ENCODE data around the gene LARP1. TPM values are rescaled to one million over a fixed set of nuclear protein-coding genes. Genes with fewer than 3 reads are reported as not detected.
"Not testable (repeated sequence)": the region's sequence is repeated elsewhere in the genome, so short reads cannot be mapped to it uniquely, and the experiment has no call there.

Gene LARP1
- total RNA-seq, 1 donor from 2014 or later, result 338 TPM

GRCh38 chr5:154830596-154830995 is 75.4 kb downstream of the LARP1 start:
- intact Hi-C loops (cut with micrococcal nuclease), result no loop called here
- Mint-ChIP-seq H3K4me1 (ENCODE audit: low read depth) (peaks cover 46% of the 10 kb centered on the region), H3K9me3 (no peaks in the 10 kb centered on the region), H3K36me3 (ENCODE audit: low read depth) (peaks cover 20% of the 10 kb centered on the region), H3K27me3 (ENCODE audit: insufficient read depth) (no peaks in the 10 kb centered on the region), H3K27ac (peak overlapping the region; percentile 72), H3K4me3 (peak overlapping the region; percentile 39)
- DNase-seq (ENCODE audit: low spot score), result no peak

- Mint-ChIP-seq H3K36me3 (ENCODE audit: low read depth) (peaks cover 15% of the 10 kb centered on the region), H3K9me3 (no peaks in the 10 kb centered on the region), H3K4me1 (ENCODE audit: low read depth) (peaks cover 40% of the 10 kb centered on the region), H3K27ac (no peak overlapping the region), H3K27me3 (ENCODE audit: insufficient read depth) (no peaks in the 10 kb centered on the region), H3K4me3 (no peak overlapping the region)
- intact Hi-C loops (cut with micrococcal nuclease), result no loop called here
- DNase-seq (ENCODE audit: low spot score), result no peak
Measured at GRCh38 chr5:154831451-154831850, 76.3 kb downstream of the LARP1 start.

DNA sequence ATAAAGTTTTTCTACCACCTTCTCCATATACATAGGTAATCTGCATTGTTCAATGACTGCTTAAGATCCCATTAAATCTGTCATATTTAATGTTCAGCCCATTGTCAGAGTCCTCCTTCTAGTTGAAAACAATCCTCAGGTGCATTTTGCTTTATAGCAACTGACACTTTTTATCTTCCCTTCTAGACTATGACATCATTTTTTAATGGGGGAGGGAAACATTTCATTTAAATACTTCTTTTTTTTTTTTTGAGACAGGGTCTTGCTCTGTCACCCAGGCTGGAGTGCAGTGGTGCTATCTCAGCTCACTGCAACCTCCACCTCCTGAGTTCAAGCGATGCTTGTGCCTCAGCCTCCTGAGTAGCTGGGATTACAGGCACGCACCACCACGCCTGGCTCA is 77.6 kb downstream of the LARP1 start:
- H3K27me3 Mint-ChIP-seq (ENCODE audit: insufficient read depth); DNase-seq (ENCODE audit: low spot score); intact Hi-C loops (cut with micrococcal nuclease); H3K9me3 Mint-ChIP-seq; H3K27ac Mint-ChIP-seq; H3K4me3 Mint-ChIP-seq: not testable (repeated sequence)
- Mint-ChIP-seq H3K4me1 (ENCODE audit: low read depth) (peaks cover 35% of the 10 kb centered on the region), H3K36me3 (ENCODE audit: low read depth) (peaks cover 14% of the 10 kb centered on the region)

GRCh38 chr5:154834053-154834452 is 78.9 kb downstream of the LARP1 start:
- no peak overlapping the region for H3K4me3 Mint-ChIP-seq
- H3K36me3 Mint-ChIP-seq (ENCODE audit: low read depth), result peaks cover 16% of the 10 kb centered on the region
- no peak overlapping the region for H3K27ac Mint-ChIP-seq
- intact Hi-C loops (cut with micrococcal nuclease), result no loop called here
- no peaks in the 10 kb centered on the region for H3K9me3 Mint-ChIP-seq
- DNase-seq (ENCODE audit: low spot score), result no peak
- no peaks in the 10 kb centered on the region for H3K27me3 Mint-ChIP-seq (ENCODE audit: insufficient read depth)
- peaks cover 25% of the 10 kb centered on the region for H3K4me1 Mint-ChIP-seq (ENCODE audit: low read depth)

GRCh38 chr5:154835701-154836052 is 80.5 kb downstream of the LARP1 start:
- H3K27ac Mint-ChIP-seq; H3K4me1 Mint-ChIP-seq (ENCODE audit: low read depth); DNase-seq (ENCODE audit: low spot score); H3K9me3 Mint-ChIP-seq; intact Hi-C loops (cut with micrococcal nuclease); H3K4me3 Mint-ChIP-seq; H3K27me3 Mint-ChIP-seq (ENCODE audit: insufficient read depth): not testable (repeated sequence)
- peaks cover 12% of the 10 kb centered on the region for H3K36me3 Mint-ChIP-seq (ENCODE audit: low read depth)

- Mint-ChIP-seq H3K4me3 (no peak overlapping the region), H3K9me3 (no peaks in the 10 kb centered on the region), H3K36me3 (ENCODE audit: low read depth) (peaks cover 11% of the 10 kb centered on the region), H3K27ac (no peak overlapping the region), H3K27me3 (ENCODE audit: insufficient read depth) (no peaks in the 10 kb centered on the region), H3K4me1 (ENCODE audit: low read depth) (peaks cover 5% of the 10 kb centered on the region)
- intact Hi-C loops (cut with micrococcal nuclease), result no loop called here
- DNase-seq (ENCODE audit: low spot score), result no peak
Measured at GRCh38 chr5:154836225-154836624, 81.0 kb downstream of the LARP1 start.

DNA sequence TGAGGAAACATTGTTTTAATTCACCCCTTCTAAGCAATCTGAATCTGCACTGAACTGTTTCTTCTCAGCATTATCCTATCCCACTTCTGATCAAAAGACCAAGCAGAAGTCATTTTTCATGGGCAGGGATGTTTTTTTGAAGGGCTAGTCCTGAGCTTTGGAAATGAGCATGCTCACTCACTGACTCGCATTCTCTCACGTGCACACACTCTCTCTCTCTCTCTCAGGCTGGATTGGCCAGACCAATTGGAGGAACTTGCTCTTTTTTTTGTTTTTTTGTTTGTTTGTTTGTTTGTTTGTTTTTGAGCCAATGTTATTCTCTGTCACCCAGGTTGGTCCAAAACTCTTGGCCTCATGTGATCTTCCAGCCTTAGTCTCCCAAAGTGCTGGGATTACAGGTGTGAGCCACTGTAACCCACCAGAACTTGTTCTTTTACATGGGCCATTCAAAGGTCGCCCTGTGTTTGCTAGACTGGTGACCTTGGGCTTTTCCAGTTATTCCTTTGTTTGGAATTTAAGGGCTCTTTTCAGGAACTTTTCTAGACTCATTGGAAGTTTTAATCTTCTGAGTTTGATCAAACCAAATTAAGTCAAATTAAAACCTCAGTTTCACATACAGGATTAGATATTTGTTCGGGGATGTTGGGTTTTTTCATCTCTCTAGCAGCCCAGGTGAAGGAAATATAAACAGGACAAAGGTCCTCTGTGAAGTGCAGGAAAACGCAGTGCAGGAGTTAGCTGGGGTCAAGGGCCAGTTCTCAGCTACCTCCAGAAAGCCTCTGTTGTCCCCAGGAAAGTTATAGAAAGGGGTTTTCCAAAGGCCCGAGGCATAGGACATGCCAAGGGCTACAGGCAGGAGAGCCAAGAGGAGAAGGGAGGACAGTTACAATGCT is 82.1 kb downstream of the LARP1 start:
- intact Hi-C loops (cut with micrococcal nuclease), result no loop called here
- Mint-ChIP-seq H3K27me3 (ENCODE audit: insufficient read depth) (no peaks in the 10 kb centered on the region), H3K4me3 (no peak overlapping the region), H3K27ac (no peak overlapping the region), H3K36me3 (ENCODE audit: low read depth) (peaks cover 7% of the 10 kb centered on the region), H3K9me3 (no peaks in the 10 kb centered on the region), H3K4me1 (ENCODE audit: low read depth) (no peaks in the 10 kb centered on the region)
- no peak for DNase-seq (ENCODE audit: low spot score)

DNA sequence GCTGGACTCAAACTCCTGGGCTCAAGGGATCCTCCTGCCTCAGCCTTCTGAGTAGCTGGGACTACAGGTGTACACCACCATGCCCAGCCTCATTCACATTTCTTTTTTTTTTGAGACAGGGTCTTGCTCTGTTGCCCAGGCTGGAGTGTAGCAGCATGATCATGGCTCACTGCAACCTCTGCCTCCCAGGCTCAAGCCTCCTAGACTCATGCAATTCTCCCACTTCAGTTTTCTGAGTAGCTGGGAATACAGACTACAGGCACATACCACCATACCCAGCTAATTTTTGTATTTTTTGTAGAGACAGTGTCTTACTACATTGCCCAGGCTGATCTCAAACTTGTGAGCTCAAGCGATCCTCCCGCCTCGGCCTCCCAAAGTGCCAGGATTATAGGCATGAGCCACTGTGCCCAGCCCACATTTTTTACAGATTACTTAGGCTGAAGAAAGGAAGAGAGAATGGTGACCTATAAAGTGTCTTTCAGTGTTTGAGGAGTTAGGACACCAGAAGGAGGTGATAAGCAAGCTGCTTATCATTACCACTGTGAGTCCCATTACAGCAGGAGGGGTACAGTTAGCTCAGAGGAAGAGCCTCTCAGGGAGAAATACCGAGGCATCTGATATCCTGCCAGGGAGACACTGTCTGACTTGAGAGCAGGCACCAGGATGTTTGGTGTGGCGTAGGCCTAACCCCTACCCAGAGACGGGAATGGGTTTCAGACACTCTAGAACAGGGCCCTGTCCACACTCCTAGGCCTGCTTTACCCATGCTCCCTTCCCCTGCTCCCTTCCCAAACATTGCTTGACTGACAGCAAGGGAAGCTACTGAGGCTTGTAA is 85.5 kb downstream of the LARP1 start:
- Mint-ChIP-seq H3K36me3 (ENCODE audit: low read depth) (peaks cover 7% of the 10 kb centered on the region), H3K27me3 (ENCODE audit: insufficient read depth) (no peaks in the 10 kb centered on the region), H3K9me3 (no peaks in the 10 kb centered on the region), H3K27ac (no peak overlapping the region), H3K4me1 (ENCODE audit: low read depth) (no peaks in the 10 kb centered on the region), H3K4me3 (no peak overlapping the region)
- DNase-seq (ENCODE audit: low spot score), result no peak
- intact Hi-C loops (cut with micrococcal nuclease), result no loop called here

DNA sequence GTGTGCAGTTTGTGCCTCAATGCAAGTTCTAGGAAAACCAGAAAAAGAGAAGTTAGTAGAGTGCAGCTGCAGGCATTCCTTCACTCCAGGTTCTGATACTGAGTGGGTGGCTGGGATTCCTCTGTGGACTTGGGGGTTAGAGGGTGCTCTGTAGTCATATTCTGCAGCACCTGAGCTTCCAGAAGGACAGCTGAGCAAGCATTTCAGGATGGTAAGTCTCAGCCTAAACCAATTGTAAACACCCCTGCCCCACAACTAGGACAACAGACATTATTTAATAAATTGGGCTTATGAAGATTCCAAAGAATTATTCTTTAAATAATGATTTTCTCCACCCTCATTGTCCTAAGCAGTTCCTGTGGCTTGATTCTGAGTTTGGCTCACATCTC is 86.1 kb downstream of the LARP1 start:
- peaks cover 7% of the 10 kb centered on the region for H3K36me3 Mint-ChIP-seq (ENCODE audit: low read depth)
- H3K9me3 Mint-ChIP-seq, result no peaks in the 10 kb centered on the region
- DNase-seq (ENCODE audit: low spot score), result no peak
- no peak overlapping the region for H3K27ac Mint-ChIP-seq
- intact Hi-C loops (cut with micrococcal nuclease), result no loop called here
- H3K4me3 Mint-ChIP-seq, result no peak overlapping the region
- no peaks in the 10 kb centered on the region for H3K4me1 Mint-ChIP-seq (ENCODE audit: low read depth)
- H3K27me3 Mint-ChIP-seq (ENCODE audit: insufficient read depth), result no peaks in the 10 kb centered on the region

DNA sequence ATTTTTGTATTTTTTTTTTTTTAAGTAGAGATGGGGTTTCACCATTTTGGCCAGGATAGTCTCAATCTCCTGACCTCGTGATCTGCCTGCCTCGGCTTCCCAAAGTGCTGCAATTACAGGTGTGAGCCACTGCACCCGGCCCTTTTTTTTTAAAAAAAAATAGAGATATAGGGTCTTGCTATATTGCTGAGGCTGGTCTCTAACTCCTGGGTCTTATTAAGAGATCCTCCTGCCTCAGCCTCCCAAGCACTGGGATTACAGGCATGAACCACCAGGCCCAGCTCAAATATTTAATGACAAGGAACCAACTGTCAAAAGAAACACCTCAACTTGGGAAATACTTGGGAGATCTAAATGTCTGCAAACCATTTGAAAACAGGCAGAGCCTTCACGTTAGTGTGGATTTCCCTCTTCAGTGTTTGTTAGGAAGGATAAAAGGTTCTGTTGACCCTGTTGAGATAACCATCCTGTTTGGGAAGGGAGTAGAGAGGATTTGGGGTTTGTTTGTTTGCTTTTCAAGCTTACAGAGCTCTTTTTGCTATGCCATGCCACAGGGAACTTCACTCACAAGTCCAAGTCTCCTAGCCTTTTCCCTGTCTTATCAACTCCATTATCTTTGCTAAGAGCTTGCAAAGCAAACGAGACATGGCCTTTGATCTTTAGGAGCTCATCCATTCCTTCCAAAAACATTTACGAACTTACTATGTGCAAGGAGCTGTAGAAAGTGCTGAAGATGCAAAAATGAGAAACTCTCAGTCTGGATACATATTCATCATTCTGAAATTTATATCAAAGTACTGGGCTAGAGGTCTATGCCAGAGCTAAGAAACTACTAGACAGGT is 87.7 kb downstream of the LARP1 start:
- Mint-ChIP-seq H3K4me3 (no peak overlapping the region), H3K4me1 (ENCODE audit: low read depth) (no peaks in the 10 kb centered on the region), H3K9me3 (no peaks in the 10 kb centered on the region), H3K27ac (no peak overlapping the region), H3K27me3 (ENCODE audit: insufficient read depth) (no peaks in the 10 kb centered on the region), H3K36me3 (ENCODE audit: low read depth) (peaks cover 7% of the 10 kb centered on the region)
- DNase-seq (ENCODE audit: low spot score), result no peak
- intact Hi-C loops (cut with micrococcal nuclease), result no loop called here

- no peaks in the 10 kb centered on the region for H3K9me3 Mint-ChIP-seq
- intact Hi-C loops (cut with micrococcal nuclease), result no loop called here
- H3K36me3 Mint-ChIP-seq (ENCODE audit: low read depth), result peaks cover 4% of the 10 kb centered on the region
- H3K4me3 Mint-ChIP-seq, result no peak overlapping the region
- no peaks in the 10 kb centered on the region for H3K27me3 Mint-ChIP-seq (ENCODE audit: insufficient read depth)
- H3K27ac Mint-ChIP-seq, result no peak overlapping the region
- peaks cover 5% of the 10 kb centered on the region for H3K4me1 Mint-ChIP-seq (ENCODE audit: low read depth)
- DNase-seq (ENCODE audit: low spot score), result no peak
Measured at GRCh38 chr5:154844809-154845208, 89.6 kb downstream of the LARP1 start.

DNA sequence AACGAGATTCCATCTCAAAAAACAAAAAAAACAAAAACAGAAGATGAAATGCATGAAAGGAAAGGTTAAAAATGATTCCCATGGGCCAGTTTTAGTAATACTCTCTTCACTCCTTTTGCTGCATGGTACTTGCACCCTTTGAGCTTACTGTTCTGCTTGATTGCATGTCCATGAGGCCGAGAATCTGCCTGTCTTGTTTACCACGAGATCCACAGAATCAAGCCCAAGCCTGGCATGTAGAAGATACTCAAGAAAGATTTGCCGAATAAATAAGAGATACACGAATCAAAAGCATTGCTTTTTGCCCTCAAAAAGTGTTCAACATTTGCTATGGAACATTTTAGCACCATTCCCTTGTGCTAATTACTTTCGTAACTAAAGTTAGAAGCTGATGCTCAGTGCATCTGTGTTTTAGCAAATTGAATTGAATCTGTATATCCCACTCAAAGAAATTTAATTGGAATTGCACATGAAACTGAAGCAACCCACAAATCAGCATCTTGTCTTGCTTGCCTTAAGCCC is 94.1 kb downstream of the LARP1 start:
- peaks cover 9% of the 10 kb centered on the region for H3K4me1 Mint-ChIP-seq (ENCODE audit: low read depth)
- no peak for DNase-seq (ENCODE audit: low spot score)
- H3K27me3 Mint-ChIP-seq (ENCODE audit: insufficient read depth), result no peaks in the 10 kb centered on the region
- no peaks in the 10 kb centered on the region for H3K36me3 Mint-ChIP-seq (ENCODE audit: low read depth)
- intact Hi-C loops (cut with micrococcal nuclease), result no loop called here
- no peak overlapping the region for H3K27ac Mint-ChIP-seq
- H3K9me3 Mint-ChIP-seq, result no peaks in the 10 kb centered on the region
- no peak overlapping the region for H3K4me3 Mint-ChIP-seq
